Neural cell (in vitro differentiated cells): ENCODE results near the gene TEDC1. TPM values are rescaled to one million over a fixed set of nuclear protein-coding genes. Genes with fewer than 3 reads are reported as not detected.

ENCODE experiments used
- H2AFZ ChIP-seq: fragments of 200-600, 300-800 bp; sonication (generic), shearing (Covaris generic); 2 replicates; pipeline ENCODE4 v1.6.0; 2014; ENCODE audit warnings: low read depth, mild to moderate bottlenecking, antibody characterized with exemption, low read length, moderate library complexity
- H3F3A ChIP-seq: fragments of 200-600 bp; shearing (Covaris generic); 2 replicates; pipeline ENCODE4 v1.6.1; 2016; ENCODE audit warnings: mild to moderate bottlenecking, moderate library complexity, mixed read lengths, antibody characterized with exemption, low read length; ENCODE audit not compliant: insufficient read depth, poor library complexity, severe bottlenecking
- H3K27ac ChIP-seq: fragments of 200-600, 300-800 bp; sonication (generic), shearing (Covaris generic); 2 replicates; pipeline ENCODE4 v1.5.1; 2014; ENCODE audit warnings: mild to moderate bottlenecking, low read length, moderate library complexity
- H3K27me3 ChIP-seq: fragments of 300-800, 200-600 bp; sonication (generic), shearing (Covaris generic); 2 replicates; pipeline ENCODE4 v1.6.0; 2014; ENCODE audit warnings: mild to moderate bottlenecking, low read depth, low read length, moderate library complexity; ENCODE audit not compliant: insufficient read depth
- H3K36me3 ChIP-seq: fragments of 300-800, 200-600 bp; sonication (generic), shearing (Covaris generic); 2 replicates; pipeline ENCODE4 v1.5.1; 2014; ENCODE audit warnings: mild to moderate bottlenecking, antibody characterized with exemption, low read length, moderate library complexity; ENCODE audit not compliant: insufficient read depth
- H3K4me2 ChIP-seq: fragments of 300-800, 200-600 bp; sonication (generic), shearing (Covaris generic); 2 replicates; pipeline ENCODE4 v1.6.0; 2014; ENCODE audit warnings: mild to moderate bottlenecking, low read length
- H3K4me3 ChIP-seq: fragments of 300-800, 200-600 bp; sonication (generic), shearing (Covaris generic); 2 replicates; pipeline ENCODE4 v1.5.1; 2014; ENCODE audit warnings: mild to moderate bottlenecking, low read length, moderate library complexity
- H3K79me2 ChIP-seq: fragments of 200-600 bp; shearing (Covaris generic); replicated peaks from 2 replicates; pipeline ENCODE4 v1.6.0; 2014; ENCODE audit warnings: mild to moderate bottlenecking, low read length, moderate library complexity; ENCODE audit not compliant: insufficient read depth
- H3K9ac ChIP-seq: fragments of 300-800, 200-600 bp; sonication (generic), shearing (Covaris generic); 2 replicates; pipeline ENCODE4 v1.6.1; 2016; ENCODE audit warnings: mild to moderate bottlenecking, low read length, mixed read lengths
- H3K9me2 ChIP-seq: fragments of 200-600 bp; shearing (Covaris generic); 2 replicates; pipeline ENCODE4 v1.6.1; 2016; ENCODE audit warnings: mild to moderate bottlenecking, low read length, mixed read lengths; ENCODE audit not compliant: insufficient read depth
- H3K9me3 ChIP-seq: fragments of 200-600, 300-800 bp; sonication (generic), shearing (Covaris generic); 2 replicates; pipeline ENCODE4 v1.6.1; 2016; ENCODE audit warnings: mild to moderate bottlenecking, mixed run types, low read length, moderate library complexity, mixed read lengths
- H4K20me1 ChIP-seq: fragments of 200-600 bp; shearing (Covaris generic); 2 replicates; pipeline ENCODE4 v1.6.1; 2016; ENCODE audit warnings: mild to moderate bottlenecking, mixed run types; ENCODE audit not compliant: insufficient read depth
- CTCF ChIP-seq: fragments of 450-650 bp; IDR thresholded peaks from 2 replicates; pipeline ENCODE4 v1.5.1; 2014; ENCODE audit warnings: antibody characterized with exemption, mild to moderate bottlenecking, moderate library complexity; ENCODE audit not compliant: poor library complexity, severe bottlenecking
- EP300 ChIP-seq: fragments of 450-650 bp; conservative IDR thresholded peaks from 2 replicates; pipeline ENCODE4 v1.6.1; 2014; ENCODE audit warnings: antibody characterized with exemption, mild to moderate bottlenecking, moderate library complexity; ENCODE audit not compliant: poor library complexity, severe bottlenecking
- EZH2 ChIP-seq: fragments of 200-600, 300-800 bp; shearing (Covaris generic), sonication (generic); IDR thresholded peaks from 2 replicates; pipeline ENCODE4 v1.6.1; 2014; ENCODE audit warnings: antibody characterized with exemption, low read length, borderline replicate concordance, mild to moderate bottlenecking; ENCODE audit not compliant: insufficient read depth, poor library complexity, severe bottlenecking
- MXI1 ChIP-seq: fragments of 450-650 bp; conservative IDR thresholded peaks from 2 replicates; pipeline ENCODE4 v1.6.1; 2014; ENCODE audit warnings: antibody characterized with exemption, mild to moderate bottlenecking; ENCODE audit not compliant: poor library complexity, severe bottlenecking
- POLR2AphosphoS5 ChIP-seq: IDR thresholded peaks from 2 replicates; pipeline ENCODE4 v1.6.1; 2012
- RAD21 ChIP-seq: fragments of 450-650 bp; conservative IDR thresholded peaks from 2 replicates; pipeline ENCODE4 v1.6.1; 2014; ENCODE audit warnings: antibody characterized with exemption, mild to moderate bottlenecking, moderate library complexity
- SMC3 ChIP-seq: fragments of 450-650 bp; conservative IDR thresholded peaks from 2 replicates; pipeline ENCODE4 v1.6.1; 2014; ENCODE audit warnings: antibody characterized with exemption, mild to moderate bottlenecking, moderate library complexity; ENCODE audit not compliant: poor library complexity
- TAF1 ChIP-seq: IDR thresholded peaks from 2 replicates; pipeline ENCODE4 v1.6.1; 2012; ENCODE audit warnings: low read depth
- polyA plus RNA-seq: library from polyadenylated mRNA; depleted of rRNA; stranded (reverse); fragments of >200 nt; gene quantifications from 2 replicates; pipeline ENCODE4 v1.2.3, GENCODE V29; 2014
- TF ChIP-seq, protein P1 (sequence below): IDR thresholded peaks from 2 replicates; pipeline ENCODE4 v1.6.1; 2012; ENCODE audit warnings: borderline replicate concordance

The TEDC1 gene
- polyA plus RNA-seq, 1 donor from 2014 or later, result 18.9 TPM

GRCh38 chr14:105476831-105477659 lies 14.0 kb upstream of the TEDC1 start:
- peak overlapping the region; percentile 87 for H3K9ac ChIP-seq
- H3K9me3 ChIP-seq, result no peaks in the 10 kb centered on the region
- peaks cover 28% of the 10 kb centered on the region for H3K79me2 ChIP-seq
- no peak overlapping the region for H2AFZ ChIP-seq
- no peaks in the 10 kb centered on the region for H3K27me3 ChIP-seq
- H3K4me2 ChIP-seq, result peak overlapping the region; percentile 82
- H3K27ac ChIP-seq, result no peak overlapping the region
- H3K36me3 ChIP-seq, result no peaks in the 10 kb centered on the region
- TF ChIP-seq EZH2 (no peak), SMC3 (no peak), EP300 (no peak), MXI1 (no peak), CTCF (no peak), RAD21 (no peak), POLR2AphosphoS5 (no peak), TAF1 (no peak)
- TF ChIP-seq, protein P1, sequence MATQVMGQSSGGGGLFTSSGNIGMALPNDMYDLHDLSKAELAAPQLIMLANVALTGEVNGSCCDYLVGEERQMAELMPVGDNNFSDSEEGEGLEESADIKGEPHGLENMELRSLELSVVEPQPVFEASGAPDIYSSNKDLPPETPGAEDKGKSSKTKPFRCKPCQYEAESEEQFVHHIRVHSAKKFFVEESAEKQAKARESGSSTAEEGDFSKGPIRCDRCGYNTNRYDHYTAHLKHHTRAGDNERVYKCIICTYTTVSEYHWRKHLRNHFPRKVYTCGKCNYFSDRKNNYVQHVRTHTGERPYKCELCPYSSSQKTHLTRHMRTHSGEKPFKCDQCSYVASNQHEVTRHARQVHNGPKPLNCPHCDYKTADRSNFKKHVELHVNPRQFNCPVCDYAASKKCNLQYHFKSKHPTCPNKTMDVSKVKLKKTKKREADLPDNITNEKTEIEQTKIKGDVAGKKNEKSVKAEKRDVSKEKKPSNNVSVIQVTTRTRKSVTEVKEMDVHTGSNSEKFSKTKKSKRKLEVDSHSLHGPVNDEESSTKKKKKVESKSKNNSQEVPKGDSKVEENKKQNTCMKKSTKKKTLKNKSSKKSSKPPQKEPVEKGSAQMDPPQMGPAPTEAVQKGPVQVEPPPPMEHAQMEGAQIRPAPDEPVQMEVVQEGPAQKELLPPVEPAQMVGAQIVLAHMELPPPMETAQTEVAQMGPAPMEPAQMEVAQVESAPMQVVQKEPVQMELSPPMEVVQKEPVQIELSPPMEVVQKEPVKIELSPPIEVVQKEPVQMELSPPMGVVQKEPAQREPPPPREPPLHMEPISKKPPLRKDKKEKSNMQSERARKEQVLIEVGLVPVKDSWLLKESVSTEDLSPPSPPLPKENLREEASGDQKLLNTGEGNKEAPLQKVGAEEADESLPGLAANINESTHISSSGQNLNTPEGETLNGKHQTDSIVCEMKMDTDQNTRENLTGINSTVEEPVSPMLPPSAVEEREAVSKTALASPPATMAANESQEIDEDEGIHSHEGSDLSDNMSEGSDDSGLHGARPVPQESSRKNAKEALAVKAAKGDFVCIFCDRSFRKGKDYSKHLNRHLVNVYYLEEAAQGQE, result no peak
- no peaks in the 10 kb centered on the region for H3F3A ChIP-seq
- H3K4me3 ChIP-seq, result peak overlapping the region; percentile 96
- no peaks in the 10 kb centered on the region for H3K9me2 ChIP-seq
- H4K20me1 ChIP-seq, result no peaks in the 10 kb centered on the region

DNA sequence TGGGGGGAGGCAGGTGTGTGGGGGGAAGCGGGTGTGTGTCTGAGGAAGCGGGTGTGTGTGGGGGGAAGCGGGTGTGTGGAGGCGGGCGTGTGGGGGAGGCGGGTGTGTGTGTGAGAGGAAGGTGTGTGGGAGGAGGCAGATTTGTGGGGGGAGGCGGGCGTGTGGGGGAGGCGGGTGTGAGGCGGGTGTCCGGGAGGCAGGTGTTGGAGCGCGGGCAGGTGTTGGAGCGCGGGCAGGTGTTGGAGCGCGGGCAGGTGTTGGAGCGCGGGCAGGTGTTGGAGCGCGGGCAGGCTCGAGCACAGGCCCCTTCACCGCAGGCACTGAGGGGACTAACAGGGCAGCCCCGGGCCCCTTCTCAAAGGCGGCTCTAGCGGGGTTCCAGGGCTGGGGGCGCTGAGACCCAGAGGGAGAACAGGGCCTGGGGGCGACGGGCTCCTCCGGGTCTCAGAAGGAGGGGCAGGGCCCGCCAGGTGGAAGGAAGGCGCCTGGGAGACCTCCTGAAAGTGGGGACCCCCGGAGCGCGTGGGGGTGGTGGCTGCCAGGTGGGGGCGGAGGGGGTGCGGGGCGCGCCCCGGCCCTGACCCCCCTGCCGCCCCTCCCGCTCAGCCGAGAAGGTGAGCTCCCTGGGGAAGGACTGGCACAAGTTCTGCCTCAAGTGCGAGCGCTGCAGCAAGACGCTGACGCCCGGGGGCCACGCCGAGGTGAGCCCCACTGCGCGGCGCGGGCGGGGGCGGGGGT lies 13.2 kb upstream of the TEDC1 start:
- H3K27me3 ChIP-seq, result no peaks in the 10 kb centered on the region
- H3K4me3 ChIP-seq, result peak overlapping the region; percentile 96
- no peaks in the 10 kb centered on the region for H3F3A ChIP-seq
- H2AFZ ChIP-seq, result no peak overlapping the region
- no peaks in the 10 kb centered on the region for H3K9me2 ChIP-seq
- no peak overlapping the region for H3K4me2 ChIP-seq
- TF ChIP-seq POLR2AphosphoS5, result peak; percentile 17
- no peak for TF ChIP-seq CTCF
- peaks cover 28% of the 10 kb centered on the region for H3K79me2 ChIP-seq
- H3K36me3 ChIP-seq, result no peaks in the 10 kb centered on the region
- peak overlapping the region; percentile 5 for H3K9ac ChIP-seq
- H4K20me1 ChIP-seq, result no peaks in the 10 kb centered on the region
- H3K27ac ChIP-seq, result no peak overlapping the region
- no peaks in the 10 kb centered on the region for H3K9me3 ChIP-seq
